NCI-H69 (cell line): ENCODE data around the gene NDUFA13.

Source experiments
- DNase-seq: peaks from one replicate; lab custom pipeline; 2025; lab: John Stamatoyannopoulos, UW

The NDUFA13 gene

DNA sequence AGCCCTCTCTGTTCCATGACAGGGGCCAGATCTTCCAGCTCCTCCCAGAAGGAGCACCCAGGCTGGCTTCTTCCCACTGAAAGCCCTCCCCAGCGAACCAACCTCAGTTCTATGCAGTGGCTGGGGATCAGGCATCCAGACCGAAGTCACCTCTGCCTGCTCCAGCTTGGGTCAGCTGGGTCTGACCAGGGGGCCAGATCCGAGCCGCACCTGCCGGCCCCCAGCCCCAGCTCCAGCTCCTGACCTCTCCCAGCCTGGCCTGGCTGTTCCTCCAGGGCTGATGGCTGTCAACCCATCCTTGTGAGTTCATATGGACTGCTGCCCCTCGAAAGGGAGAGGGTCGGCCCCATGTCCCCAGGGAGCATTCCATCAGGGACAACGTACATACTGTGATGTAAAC lies 8.7 kb upstream of the NDUFA13 start:
- DNase-seq = no peak

DNA sequence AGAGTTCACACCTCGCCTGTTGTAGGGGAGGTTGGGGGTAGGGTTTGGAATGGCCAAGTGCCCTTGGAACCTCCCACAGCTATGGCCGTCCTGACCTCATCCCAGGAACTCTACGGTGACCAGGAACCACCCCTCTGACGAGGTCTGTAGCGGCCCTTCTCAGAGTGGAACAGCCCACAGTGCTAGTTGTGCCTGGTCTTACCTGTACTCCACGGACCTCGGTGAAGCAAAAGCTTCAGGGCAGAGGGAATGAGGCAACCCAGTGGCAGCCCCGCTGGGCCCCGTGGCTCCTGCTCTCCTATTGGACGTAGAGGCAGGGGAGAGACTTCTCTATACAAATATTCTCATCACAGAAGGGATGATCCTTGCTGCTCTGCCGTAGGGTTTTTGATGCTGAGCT lies 7.8 kb upstream of the NDUFA13 start:
- DNase-seq = no peak

DNA sequence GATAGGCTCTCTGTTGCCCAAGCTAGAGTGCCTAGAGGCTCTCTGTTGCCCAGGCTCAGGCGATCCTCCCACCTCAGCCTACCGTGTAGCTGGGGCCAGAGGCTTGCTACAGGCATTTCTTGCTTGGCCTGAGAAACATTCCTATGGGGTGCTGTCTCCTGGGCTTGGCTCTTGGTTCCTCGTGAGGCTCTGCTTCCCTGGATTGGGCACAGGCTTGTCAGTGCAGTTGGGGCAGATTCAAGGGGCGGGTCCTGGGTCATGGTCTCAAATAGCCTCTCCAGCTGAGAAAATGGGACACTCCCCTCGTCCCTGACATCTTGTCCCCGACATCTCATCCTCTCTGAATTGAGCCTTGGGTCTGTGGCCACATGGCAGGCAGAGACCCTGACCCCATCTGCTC lies 5.6 kb upstream of the NDUFA13 start:
- no peak for DNase-seq

DNA sequence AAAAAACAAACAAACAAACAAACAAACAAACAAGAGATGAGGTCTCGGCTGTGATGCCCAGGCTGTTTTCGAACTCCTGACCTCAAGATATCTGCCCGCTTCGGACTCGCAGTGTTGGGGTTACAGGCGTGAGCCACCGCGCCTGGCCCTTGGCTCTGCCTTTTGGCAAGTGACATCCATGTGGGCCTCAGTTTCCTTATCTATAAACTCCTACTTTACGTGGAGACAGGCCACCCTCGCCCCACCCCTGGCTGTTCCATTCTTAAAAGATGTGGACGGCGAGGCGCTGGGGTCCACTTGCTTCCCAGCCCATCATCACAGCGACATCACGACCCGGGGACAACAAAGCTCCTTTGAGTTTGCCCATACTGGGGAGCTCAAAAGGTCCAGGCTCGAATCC lies 2.3 kb upstream of the NDUFA13 start:
- DNase-seq = no peak

DNA sequence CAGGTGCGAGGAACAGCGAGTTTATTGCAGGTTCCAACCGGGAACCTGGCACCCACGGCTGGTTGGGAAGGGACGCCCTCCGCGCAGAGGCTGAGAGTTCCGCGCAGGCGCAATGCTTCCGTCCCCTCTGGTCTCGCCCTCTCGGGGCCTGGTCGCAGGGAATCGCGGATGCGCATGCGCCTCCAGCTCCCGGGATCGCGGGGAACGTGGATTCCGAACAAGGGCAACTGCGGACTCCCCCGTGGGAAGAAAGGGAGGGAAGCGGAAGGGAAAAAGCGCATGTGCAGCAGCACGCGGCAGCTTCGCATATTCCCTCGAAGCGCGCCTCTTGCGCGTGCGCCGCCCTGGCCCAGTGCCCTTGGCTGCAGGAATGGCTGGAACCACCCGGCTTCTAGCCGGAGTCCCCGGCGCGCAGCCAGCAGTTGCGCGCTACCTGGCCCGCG lies 1.8 kb upstream of the NDUFA13 start:
- no peak for DNase-seq

DNA sequence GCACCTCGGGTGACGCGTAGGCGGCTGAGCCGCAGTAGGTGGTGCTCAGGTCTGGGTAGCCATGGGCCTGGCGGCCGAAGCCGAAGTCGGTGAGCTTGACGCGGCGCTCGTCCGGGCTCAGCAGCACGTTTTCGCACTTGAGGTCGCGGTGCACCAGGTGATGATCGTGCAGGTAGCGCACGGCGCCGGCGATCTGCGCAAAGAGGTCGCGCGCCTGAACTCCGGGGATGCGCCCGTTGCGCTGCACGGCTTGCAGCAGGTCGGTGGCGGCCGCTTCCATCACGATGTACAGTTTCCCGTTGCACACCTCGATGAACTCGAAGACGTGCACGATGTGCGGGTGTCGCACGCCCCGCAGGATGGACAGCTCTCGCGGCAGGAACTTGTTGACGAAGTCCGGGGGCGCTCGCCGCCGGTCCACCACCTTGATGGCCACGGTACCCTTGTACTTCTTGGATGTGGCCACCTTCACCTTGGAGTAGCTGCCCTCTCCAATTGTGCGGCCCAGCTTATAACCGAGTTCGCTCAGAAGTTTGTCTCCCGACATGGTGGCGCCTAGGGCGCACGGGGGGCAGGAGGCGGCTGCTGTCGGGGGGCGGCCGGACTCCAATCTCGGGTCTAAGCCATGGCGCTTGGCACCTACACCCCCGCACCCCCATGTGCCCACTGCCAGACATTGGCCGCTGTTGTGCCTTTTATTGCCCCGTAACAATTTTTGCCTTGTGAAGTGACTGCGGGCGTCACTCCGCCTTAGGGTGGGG lies 964 bp upstream of the NDUFA13 start, which contains the start of gene TSSK6:
Gene TSSK6, minus strand, starts transcription at position 668 of the 761 bp plus-strand sequence. Its CDS starts 121 bp downstream, at position 547.
- DNase-seq = no peak

DNA sequence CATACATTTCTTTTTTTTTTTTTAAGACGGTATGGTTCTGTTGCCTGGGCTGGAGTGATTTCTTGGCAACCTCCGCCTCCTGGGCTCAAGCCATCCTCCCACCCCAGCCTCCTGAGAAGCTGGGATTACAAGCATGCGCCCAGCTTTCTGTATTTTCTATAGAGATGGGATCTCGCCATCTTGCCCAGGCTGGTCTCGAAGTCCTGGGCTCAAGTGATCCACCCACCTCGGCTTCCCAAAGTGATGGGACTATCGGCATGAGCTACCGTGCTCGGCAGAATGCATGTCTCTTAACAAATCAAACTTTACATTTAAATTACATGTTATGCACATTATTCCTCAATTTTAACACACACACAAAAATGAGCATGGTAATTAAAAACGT lies 1.2 kb downstream of the NDUFA13 start:
- no peak for DNase-seq

DNA sequence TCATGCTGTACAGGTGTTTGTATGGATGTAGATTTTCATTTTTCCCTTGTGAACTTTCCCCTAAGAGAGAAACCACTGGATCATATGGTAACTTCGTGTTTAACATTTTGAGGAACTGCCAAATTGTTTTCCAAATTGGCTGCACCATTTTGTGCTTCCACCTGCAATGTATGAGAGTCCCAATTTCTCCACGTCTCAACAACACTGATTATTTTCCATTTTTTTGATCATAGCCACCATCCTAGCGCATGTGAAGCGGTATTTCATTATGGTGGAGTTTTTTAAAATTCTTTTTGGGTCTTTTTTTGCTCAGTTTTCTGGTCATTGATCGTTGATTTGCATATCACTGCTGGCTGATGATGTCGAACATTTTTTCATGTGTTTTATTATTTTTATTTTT lies 5.0 kb downstream of the NDUFA13 start:
- no peak for DNase-seq

DNA sequence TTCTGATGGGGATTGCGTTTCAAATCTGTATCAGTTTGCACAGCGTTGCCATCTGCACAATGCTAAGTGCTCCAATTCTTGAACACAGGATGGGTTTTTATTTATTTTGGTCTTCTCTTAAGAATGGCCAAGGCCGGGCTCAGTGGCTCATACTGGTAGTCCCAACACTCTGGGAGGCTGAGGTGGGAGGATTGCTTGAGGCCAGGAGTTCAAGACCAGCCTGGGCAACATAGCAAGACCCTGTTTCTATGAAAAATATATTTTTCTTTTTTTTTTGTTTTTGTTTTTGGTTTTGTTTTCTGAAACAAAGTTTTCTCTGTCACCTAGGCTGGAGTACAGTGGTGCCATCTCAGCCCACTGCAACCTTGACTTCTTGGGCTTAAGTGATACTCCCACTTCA lies 7.2 kb downstream of the NDUFA13 start:
- DNase-seq = no peak

DNA sequence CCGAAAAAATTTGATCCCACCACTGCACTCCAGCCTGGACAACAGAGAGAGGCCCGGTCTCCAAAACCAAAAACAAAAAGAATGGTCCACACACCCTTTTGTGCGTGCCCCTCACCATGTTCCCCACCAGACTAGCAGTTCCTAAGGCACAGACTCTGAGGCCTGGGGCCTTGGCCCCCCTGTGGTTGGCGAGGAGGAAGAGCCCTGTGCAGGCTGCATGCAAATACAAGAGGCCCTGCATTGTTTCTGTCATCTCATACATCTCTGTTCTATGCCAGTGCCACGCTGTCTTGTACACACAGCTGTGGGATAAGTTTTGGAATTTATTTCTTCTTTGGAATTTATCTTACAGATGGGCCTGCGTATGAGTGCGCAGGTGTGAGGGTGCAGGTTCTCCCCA lies 8.0 kb downstream of the NDUFA13 start:
- DNase-seq = no peak

DNA sequence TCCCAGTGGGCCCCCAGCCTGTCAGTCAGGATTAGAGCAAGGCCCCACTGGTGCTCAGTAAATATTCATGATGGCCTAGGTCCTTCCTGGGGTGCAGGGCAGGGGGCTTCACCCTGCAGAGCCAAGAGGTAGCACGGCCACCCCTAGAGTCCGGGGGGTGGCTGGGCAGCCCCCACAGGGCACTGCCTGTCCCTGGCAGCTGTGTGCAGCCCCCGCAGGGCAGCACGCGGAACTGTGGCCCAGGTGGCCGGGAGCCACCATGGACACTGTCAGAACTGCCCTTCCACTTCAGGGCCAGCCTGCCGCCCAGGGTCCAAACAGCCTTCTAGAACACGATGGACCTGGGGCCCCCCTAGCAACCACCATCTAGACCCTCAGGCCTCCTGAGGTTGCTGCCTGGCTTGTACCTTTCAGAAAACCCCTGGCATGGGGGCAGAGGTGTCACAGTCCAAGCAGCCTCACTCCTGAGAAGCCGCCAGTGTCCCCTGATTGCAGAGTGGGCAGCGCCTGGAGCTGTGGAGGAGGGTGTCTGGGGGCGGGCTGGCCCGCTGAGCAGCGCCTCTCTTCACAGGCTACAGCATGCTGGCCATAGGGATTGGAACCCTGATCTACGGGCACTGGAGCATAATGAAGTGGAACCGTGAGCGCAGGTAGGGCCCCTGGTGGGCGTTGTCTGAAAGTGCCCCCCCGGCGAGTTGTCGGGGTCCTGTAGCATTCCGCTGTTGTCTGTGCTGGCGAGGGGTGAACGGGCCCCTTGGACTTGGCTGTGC lies 9.8 kb downstream of the NDUFA13 start:
- DNase-seq = no peak

DNA sequence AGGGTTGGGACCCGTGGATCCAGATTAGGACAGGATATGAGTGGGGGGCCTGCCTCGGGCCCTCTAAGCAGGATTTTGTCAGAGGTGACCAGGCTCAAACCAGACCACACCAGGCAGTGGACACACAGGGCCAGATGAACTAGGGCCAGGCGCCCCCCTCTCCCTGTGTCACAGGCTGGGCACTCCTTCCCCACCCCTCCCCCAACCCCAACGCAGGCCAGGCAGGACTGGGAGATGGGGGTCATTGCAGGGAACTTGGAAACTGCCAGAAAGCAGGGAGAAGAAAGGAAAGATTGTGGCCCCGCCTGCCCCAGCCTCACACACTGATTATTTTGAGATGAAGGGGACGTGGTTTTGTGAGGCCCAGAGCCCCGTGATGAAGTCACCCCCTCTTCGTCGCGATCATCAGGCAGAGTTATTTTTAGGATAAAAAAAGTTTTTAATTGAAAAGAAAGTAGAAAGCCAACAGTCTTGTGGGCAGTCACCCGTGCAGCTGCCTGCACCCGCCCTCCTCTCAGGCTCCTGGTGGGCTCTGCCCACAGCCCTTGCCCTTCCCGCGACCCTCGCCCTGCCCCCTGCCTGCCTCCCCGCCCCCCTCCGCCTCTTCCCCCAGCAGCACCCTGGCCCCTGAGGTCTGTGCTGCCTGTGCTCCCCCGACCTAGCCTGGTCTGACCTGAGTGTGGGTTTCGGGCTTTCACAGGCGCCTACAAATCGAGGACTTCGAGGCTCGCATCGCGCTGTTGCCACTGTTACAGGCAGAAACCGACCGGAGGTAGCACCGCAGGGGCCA lies 10.8 kb downstream of the NDUFA13 start:
- no peak for DNase-seq

DNA sequence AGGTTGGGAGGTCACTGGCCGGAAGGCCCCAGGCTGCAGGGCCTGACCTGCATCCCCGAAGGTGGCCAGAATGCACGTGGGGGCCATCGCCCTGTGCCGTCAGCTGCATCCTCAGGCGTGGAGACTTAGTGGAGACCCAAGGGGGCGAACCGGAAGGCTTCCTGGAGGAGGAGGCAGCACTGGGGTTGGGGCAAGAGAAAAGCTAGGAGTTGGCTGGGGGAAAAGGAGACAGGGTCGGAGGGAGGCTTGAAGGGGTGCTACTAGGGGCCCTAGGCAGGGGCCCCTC lies 11.3 kb downstream of the NDUFA13 start:
- DNase-seq = no peak

DNA sequence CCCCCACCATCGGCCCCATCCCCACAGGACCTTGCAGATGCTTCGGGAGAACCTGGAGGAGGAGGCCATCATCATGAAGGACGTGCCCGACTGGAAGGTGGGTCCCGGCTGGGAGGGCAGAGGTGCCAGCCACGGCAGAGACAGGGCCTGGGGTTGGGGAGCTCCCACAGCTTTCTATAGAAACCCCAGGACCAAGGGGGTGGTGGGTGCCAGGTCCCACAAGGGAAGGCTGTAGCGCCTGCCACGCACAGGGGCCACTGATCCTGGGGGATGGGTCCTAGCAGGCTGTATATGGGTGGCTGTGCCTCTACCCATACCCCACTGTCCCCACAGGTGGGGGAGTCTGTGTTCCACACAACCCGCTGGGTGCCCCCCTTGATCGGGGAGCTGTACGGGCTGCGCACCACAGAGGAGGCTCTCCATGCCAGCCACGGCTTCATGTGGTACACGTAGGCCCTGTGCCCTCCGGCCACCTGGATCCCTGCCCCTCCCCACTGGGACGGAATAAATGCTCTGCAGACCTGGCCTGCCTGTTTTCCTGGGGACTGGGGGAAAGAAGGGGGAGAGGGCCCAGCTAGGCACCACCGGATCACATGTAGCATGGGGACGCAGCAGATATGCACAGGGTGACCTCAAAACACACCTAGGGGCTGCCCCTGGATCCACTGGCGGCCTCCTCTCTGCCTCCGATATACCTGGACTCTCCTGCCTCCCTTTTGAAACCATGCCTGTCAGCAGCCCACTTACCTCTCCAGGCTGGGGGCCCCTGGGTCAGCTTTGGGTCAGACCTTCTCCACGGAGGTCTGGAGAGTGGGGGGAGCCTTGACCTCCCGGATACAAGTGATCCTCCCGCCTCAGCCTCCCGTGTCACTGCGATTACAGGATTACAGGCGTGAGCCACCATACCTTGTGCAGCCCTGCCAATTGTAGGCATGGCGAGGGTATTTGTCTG lies 11.9 kb downstream of the NDUFA13 start:
- DNase-seq = no peak

DNA sequence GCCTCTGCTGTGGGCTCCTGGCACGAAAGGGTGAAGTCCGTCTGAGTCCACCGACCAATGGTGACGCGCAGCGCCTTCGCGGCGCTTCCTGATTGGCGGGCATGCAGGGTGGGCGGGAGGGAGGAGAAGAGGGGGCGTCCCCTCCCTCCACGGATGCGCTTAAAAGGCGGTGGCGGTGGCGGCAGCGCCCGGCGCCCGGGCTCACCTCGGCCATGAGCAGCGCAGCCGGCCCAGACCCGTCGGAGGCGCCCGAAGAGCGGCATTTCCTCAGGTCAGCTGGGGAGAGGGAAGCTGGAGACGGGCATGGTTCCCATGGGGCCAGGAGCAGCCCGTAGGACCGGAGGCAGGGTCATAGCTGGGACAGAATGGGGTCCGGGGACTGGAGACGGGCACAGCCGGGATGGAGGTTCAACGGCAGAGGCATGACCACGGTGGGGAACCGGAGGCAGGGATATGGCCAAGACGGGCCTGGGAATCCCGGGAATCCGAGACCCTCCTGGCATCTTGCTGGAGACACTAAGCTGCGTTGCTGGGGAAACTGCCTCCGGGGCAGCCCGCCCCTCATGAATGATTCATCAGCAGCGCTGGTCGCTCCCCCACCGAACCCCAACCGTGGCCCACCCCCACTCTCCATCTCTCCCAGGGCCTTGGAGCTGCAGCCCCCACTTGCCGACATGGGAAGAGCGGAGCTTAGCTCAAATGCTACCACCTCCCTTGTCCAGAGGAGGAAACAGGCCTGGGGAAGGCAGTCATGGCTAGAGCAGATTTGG lies 12.9 kb downstream of the NDUFA13 start, which contains the start of gene YJEFN3:
Gene YJEFN3, plus strand, starts transcription at position 191 of the 770 bp plus-strand sequence. Its CDS starts 22 bp downstream, at position 213.
- DNase-seq = peak; percentile 78

DNA sequence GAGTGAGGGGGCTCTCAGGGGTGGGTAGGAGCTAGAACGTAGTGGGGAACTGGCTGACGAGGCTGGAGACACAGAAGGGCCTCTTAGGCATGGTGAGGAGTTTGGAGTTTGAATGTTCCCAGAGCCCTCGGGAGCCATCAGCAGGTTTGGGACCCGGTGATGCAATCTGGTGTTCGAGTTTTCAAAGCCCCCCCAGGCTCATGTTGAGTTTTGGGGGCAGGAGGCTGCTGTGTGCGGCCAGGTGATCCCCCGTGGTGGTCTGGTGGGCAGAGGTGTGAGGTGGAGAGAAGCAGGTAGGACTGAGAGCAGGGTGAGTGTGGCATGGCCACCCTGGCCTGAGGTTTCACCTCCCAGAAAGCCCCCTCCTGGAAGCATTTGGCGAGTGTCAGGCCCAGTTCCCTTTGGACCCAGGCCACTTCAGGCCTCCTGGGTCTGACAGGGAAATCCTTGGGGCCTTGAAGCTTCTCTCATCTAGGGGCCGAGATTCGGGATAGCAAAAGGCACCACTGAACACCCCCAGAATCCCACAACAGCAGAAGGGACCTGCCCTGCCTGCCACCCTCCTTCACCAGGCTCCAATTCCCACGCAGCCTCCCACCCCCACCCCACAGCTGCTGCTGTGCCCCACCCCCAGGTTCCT lies 13.9 kb downstream of the NDUFA13 start:
- DNase-seq = no peak

DNA sequence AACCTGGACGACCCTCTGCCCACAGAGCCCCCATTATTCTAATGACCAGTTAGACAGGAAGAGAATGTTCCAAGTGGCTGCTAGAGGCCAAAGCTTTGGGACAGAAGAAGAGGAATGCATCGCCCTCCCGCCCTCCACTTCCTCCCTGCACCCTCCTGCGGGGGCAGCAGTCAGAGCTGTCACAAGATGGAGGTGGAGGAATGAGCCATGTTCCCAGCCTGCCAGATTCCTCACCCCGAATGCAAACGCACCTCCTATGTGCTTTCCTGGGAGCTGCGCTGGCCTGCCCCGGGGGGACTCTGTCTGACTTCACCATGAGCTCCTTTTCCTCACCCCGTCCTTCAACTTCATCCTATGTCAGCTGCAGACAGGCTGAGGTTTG lies 14.4 kb downstream of the NDUFA13 start:
- DNase-seq = peak; percentile 16

DNA sequence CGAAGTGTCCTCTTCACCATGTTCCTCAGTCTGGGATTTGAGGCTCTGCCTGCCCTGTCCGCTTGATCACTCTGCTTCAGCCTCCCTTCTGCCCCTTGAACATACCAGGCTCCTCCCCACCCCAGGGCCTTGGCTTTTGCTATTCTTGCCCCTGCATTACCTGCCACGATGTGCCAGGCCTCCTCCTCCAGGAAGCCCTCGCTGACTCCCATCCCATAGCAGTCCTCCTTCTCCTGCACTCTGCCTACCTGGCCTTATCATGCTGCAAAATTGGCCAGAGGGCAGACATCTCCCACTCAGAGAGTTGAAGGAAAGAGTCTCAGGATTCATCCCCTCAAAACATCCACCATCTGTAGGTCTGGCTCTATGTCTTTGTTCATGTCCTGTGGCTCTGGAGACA lies 14.9 kb downstream of the NDUFA13 start:
- no peak for DNase-seq

DNA sequence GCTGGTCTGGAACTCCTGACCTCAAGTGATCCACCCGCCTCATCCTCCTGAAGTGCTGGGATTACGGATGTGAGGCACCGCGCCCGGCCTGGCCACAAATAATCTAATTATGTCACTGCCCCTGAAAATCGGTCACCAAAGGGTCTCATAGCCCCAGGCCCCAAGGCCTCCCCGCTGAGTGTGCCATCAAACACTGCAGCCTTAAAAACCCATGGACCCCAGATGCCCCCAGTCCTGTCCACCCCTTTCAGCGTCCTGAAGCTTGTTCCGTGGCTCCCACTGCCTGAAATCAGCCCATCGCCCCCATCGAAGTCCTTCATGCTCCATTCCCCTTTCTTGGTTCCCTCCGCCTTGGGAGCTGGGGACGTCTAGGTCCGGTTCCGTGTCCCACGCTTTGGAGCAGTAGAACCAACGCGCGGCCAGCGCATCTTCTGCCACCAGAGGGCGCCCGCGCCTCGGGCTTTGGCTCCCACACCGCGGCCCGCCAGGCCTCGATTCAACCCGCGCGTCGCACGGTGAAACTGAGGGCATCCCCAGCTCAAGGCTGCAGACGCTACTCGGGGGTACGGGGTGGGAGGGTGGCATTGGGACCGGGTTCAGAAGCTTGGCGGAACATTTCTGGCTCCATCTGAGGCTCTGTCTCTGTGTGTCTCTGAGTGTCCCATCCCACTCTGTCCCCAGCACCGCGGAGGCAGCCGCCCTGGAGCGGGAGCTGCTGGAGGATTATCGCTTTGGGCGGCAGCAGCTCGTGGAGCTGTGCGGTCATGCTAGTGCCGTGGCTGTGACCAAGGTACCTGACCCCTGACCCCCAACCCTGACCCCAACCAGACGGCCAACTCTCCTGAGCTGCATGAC lies 16.2 kb downstream of the NDUFA13 start:
- DNase-seq = peak; percentile 85
